ENCODE measurements around the gene NKAIN2. TPM values are rescaled to one million over a fixed set of nuclear protein-coding genes. Genes with fewer than 3 reads are reported as not detected.

The NKAIN2 gene
- total RNA-seq, 1 experiment from 2014 or later, result not detected

DNA sequence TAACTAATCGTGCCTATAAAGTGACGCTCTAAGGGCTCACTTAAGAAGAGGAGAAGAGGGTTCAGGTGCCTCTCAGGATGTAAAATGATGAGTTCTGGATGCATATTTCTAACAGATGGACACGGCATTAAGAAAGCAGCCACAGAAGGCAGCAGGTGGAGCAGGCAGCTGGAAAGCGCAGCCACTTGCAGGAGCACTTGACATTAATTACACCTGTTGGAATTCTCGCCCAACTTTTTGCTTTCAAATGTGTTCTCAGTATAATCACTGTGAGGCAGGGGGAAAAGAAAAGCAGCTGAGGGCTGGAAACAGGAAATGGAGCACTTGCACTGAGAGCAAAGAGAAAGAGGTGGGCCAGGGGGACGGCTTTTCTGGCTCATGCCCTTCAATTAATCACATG lies 164.2 kb downstream of the NKAIN2 start:
- CTCF ChIA-PET, result no interaction called here

DNA sequence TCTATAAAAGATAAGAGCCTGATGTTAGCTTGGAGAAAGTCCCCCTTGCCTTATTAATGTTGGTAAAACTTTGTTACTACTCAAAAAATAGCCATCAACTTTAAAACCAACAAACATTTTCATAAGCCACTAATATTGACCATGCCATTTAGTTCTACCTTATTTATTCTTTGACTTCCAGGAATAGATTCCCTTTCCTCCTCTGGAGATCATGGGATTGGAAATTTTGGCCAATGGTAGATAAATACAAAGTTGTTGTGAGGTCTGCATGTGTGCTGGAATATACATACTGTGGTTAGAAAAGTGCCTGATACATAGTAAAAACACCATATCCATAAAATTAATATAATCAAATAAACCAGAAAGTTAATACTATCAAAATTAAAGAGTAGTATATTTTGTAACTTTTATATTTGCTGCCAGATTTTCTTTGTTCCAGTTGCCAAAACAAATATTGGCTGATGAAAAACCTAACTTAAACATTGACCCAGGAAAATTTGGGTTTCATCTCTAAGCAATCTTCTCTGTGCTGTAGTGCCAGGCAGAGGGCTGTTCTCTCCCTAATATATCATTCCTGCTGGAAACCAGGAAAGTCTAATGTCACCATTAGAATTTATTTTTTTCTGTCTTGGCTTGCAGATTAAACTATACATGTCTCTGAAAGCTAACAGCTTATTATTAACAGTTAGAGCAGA lies 169.1 kb downstream of the NKAIN2 start:
- Histone ChIP-seq H3K27me3 (ENCODE audit: insufficient read depth, low read length) (peaks cover 17% of the 10 kb centered on the region), H2AFZ (ENCODE audit: low read depth, low read length, poor library complexity, severe bottlenecking) (no peak overlapping the region), H4K20me1 (ENCODE audit: insufficient read depth) (no peaks in the 10 kb centered on the region), H3K9ac (ENCODE audit: low read length) (no peak overlapping the region), H3K9me3 (ENCODE audit: control insufficient read depth in 1 of 2, insufficient read depth in 1 of 2, low read depth in 1 of 2, low read length in 2 of 2) (no peaks in the 10 kb centered on the region), H3K36me3 (ENCODE audit: control insufficient read depth in 1 of 2, insufficient read depth in 2 of 2, low read length in 2 of 2) (no peaks in the 10 kb centered on the region), H3K4me2 (ENCODE audit: low read length) (no peak overlapping the region), H3K79me2 (ENCODE audit: insufficient read depth, low read length) (no peaks in the 10 kb centered on the region), H3K9me2 (ENCODE audit: insufficient read depth) (no peaks in the 10 kb centered on the region), H3K4me1 (ENCODE audit: control insufficient read depth in 1 of 2, insufficient read depth in 2 of 2, low read length in 2 of 2) (no peaks in the 10 kb centered on the region), H3K4me3 (replicated peaks in 1 of 2; ENCODE audit: low read depth in 1 of 2, low read length in 2 of 2) (no peak overlapping the region), H3K27ac (ENCODE audit: low read depth, low read length) (no peak overlapping the region)
- BruUV-seq (replicated peaks), result no TSS peak
- CTCF ChIA-PET, result no interaction called here
- no peak for ATAC-seq
- intact Hi-C loops (cut with micrococcal nuclease), result no loop called here
- DNase-seq (ENCODE audit: low read depth, low spot score), result no peak
- POLR2A ChIA-PET, result no interaction called here
- RAD21 ChIA-PET (ENCODE audit: low non-redundant PET in 1 of 2, low total read pairs in 2 of 2, uncharacterized antibody in 2 of 2, unreplicated experiment in 2 of 2), result no interaction called here
- TF ChIP-seq RAD21 (IDR thresholded peaks at IDR 0.05; ENCODE audit: low read depth) (no peak), SRF (IDR thresholded peaks at IDR 0.05; ENCODE audit: low read depth) (no peak), SIN3A (IDR thresholded peaks at IDR 0.05; ENCODE audit: low read depth) (no peak), CBX3 (IDR thresholded peaks at IDR 0.05; ENCODE audit: low read depth) (no peak), EGR1 (IDR thresholded peaks at IDR 0.05; ENCODE audit: low read depth) (no peak), JUND (IDR thresholded peaks at IDR 0.05) (no peak), FOSL1 (IDR thresholded peaks at IDR 0.05; ENCODE audit: low read depth) (no peak), SP1 (IDR thresholded peaks at IDR 0.05; ENCODE audit: low read depth) (no peak), ELF1 (IDR thresholded peaks at IDR 0.05; ENCODE audit: borderline replicate concordance, low read depth) (no peak), POLR2A (IDR thresholded peaks at IDR 0.05; ENCODE audit: borderline replicate concordance, extremely low read depth, insufficient read depth, insufficient read length) (no peak), POLR2AphosphoS5 (IDR thresholded peaks at IDR 0.05; ENCODE audit: low read depth, low read length) (no peak)
- TF ChIP-seq, protein P1, sequence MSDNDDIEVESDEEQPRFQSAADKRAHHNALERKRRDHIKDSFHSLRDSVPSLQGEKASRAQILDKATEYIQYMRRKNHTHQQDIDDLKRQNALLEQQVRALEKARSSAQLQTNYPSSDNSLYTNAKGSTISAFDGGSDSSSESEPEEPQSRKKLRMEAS (IDR thresholded peaks at IDR 0.05), result no peak
- TF ChIP-seq, protein P2, sequence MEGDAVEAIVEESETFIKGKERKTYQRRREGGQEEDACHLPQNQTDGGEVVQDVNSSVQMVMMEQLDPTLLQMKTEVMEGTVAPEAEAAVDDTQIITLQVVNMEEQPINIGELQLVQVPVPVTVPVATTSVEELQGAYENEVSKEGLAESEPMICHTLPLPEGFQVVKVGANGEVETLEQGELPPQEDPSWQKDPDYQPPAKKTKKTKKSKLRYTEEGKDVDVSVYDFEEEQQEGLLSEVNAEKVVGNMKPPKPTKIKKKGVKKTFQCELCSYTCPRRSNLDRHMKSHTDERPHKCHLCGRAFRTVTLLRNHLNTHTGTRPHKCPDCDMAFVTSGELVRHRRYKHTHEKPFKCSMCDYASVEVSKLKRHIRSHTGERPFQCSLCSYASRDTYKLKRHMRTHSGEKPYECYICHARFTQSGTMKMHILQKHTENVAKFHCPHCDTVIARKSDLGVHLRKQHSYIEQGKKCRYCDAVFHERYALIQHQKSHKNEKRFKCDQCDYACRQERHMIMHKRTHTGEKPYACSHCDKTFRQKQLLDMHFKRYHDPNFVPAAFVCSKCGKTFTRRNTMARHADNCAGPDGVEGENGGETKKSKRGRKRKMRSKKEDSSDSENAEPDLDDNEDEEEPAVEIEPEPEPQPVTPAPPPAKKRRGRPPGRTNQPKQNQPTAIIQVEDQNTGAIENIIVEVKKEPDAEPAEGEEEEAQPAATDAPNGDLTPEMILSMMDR (IDR thresholded peaks at IDR 0.05 in 2 of 3, conservative IDR thresholded peaks at IDR 0.05 in 1 of 3; ENCODE audit: borderline replicate concordance in 1 of 3, insufficient read depth in 1 of 3, low read depth in 2 of 3, low read length in 2 of 3), result no peak
- TF ChIP-seq, protein P3, sequence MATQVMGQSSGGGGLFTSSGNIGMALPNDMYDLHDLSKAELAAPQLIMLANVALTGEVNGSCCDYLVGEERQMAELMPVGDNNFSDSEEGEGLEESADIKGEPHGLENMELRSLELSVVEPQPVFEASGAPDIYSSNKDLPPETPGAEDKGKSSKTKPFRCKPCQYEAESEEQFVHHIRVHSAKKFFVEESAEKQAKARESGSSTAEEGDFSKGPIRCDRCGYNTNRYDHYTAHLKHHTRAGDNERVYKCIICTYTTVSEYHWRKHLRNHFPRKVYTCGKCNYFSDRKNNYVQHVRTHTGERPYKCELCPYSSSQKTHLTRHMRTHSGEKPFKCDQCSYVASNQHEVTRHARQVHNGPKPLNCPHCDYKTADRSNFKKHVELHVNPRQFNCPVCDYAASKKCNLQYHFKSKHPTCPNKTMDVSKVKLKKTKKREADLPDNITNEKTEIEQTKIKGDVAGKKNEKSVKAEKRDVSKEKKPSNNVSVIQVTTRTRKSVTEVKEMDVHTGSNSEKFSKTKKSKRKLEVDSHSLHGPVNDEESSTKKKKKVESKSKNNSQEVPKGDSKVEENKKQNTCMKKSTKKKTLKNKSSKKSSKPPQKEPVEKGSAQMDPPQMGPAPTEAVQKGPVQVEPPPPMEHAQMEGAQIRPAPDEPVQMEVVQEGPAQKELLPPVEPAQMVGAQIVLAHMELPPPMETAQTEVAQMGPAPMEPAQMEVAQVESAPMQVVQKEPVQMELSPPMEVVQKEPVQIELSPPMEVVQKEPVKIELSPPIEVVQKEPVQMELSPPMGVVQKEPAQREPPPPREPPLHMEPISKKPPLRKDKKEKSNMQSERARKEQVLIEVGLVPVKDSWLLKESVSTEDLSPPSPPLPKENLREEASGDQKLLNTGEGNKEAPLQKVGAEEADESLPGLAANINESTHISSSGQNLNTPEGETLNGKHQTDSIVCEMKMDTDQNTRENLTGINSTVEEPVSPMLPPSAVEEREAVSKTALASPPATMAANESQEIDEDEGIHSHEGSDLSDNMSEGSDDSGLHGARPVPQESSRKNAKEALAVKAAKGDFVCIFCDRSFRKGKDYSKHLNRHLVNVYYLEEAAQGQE (IDR thresholded peaks at IDR 0.05; ENCODE audit: low read depth), result no peak
- TF ChIP-seq, protein P4, sequence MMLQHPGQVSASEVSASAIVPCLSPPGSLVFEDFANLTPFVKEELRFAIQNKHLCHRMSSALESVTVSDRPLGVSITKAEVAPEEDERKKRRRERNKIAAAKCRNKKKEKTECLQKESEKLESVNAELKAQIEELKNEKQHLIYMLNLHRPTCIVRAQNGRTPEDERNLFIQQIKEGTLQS (IDR thresholded peaks at IDR 0.05), result no peak

More for the DNA sequence above, 164.2 kb downstream of the NKAIN2 start:
- intact Hi-C loops (cut with micrococcal nuclease), result no loop called here
- Histone ChIP-seq H3K4me2 (ENCODE audit: low read length) (no peak overlapping the region), H3K4me3 (replicated peaks in 1 of 2; ENCODE audit: low read depth in 1 of 2, low read length in 2 of 2) (no peak overlapping the region), H2AFZ (ENCODE audit: low read depth, low read length, poor library complexity, severe bottlenecking) (no peak overlapping the region), H3K9ac (ENCODE audit: low read length) (no peak overlapping the region), H3K27ac (ENCODE audit: low read depth, low read length) (no peak overlapping the region), H3K9me2 (ENCODE audit: insufficient read depth) (no peaks in the 10 kb centered on the region), H3K79me2 (ENCODE audit: insufficient read depth, low read length) (no peaks in the 10 kb centered on the region), H3K9me3 (ENCODE audit: control insufficient read depth in 1 of 2, insufficient read depth in 1 of 2, low read depth in 1 of 2, low read length in 2 of 2) (no peaks in the 10 kb centered on the region), H3K4me1 (ENCODE audit: control insufficient read depth in 1 of 2, insufficient read depth in 2 of 2, low read length in 2 of 2) (no peaks in the 10 kb centered on the region), H4K20me1 (ENCODE audit: insufficient read depth) (no peaks in the 10 kb centered on the region), H3K36me3 (ENCODE audit: control insufficient read depth in 1 of 2, insufficient read depth in 2 of 2, low read length in 2 of 2) (no peaks in the 10 kb centered on the region), H3K27me3 (ENCODE audit: insufficient read depth, low read length) (peaks cover 18% of the 10 kb centered on the region)
- ChIA-PET RAD21 (ENCODE audit: low non-redundant PET in 1 of 2, low total read pairs in 2 of 2, uncharacterized antibody in 2 of 2, unreplicated experiment in 2 of 2) (no interaction called here), POLR2A (no interaction called here)
- no peak for DNase-seq (ENCODE audit: low read depth, low spot score)
- no peak for ATAC-seq
- no peak for TF ChIP-seq TCF7L2 (IDR thresholded peaks at IDR 0.05; ENCODE audit: borderline replicate concordance, extremely low read depth, insufficient read depth, insufficient read length)
- BruUV-seq (replicated peaks), result no TSS peak
